WTC11 (cell line): Measurements from ENCODE around the gene TPX2. TPM values are rescaled to one million over a fixed set of nuclear protein-coding genes. Genes with fewer than 3 reads are reported as not detected.

ENCODE experiments used
- ATAC-seq: fragments of 200-7000 bp; cut with Tn5 transposase; 2 replicates; pipeline ENCODE4 v1.10.0; 2021; ENCODE audit warnings: mild to moderate bottlenecking, moderate library complexity
- CTCF ChIA-PET: fragments of 300-600 bp; sonication (Branson Sonifier 250); formaldehyde crosslinking; loops from one replicate; lab custom pipeline; 2021; ENCODE audit warnings: antibody characterized with exemption; lab: Charles Lee
- POLR2A ChIA-PET: fragments of 350-600 bp; sonication (Branson Sonifier 250); formaldehyde crosslinking; loops from one replicate; lab custom pipeline; 2021; ENCODE audit warnings: antibody characterized with exemption; lab: Charles Lee
- DNase-seq: peaks from one replicate; pipeline ENCODE4 v3.0.0; 2021; ENCODE audit warnings: low spot score
- H3K27ac Mint-ChIP-seq: 2 replicates; pipeline ENCODE4 v1.8.0; 2021; ENCODE audit warnings: mixed read lengths
- H3K27me3 Mint-ChIP-seq: 2 replicates; pipeline ENCODE4 v1.8.0; 2021; ENCODE audit warnings: low read depth, mild to moderate bottlenecking, moderate library complexity, mixed read lengths
- H3K36me3 Mint-ChIP-seq: 2 replicates; pipeline ENCODE4 v1.8.0; 2021; ENCODE audit warnings: mixed read lengths
- H3K4me1 Mint-ChIP-seq: 2 replicates; pipeline ENCODE4 v1.8.0; 2022; ENCODE audit warnings: mixed read lengths
- H3K4me3 Mint-ChIP-seq: 2 replicates; pipeline ENCODE4 v1.8.0; 2021; ENCODE audit warnings: mild to moderate bottlenecking, moderate library complexity, mixed read lengths
- H3K9me3 Mint-ChIP-seq: 2 replicates; pipeline ENCODE4 v1.8.0; 2021; ENCODE audit warnings: mixed read lengths
- CTCF ChIP-seq: fragments of 200-600 bp; IDR thresholded peaks from 2 replicates; pipeline ENCODE4 v1.8.0; 2022; ENCODE audit warnings: antibody characterized with exemption
- FOXP4 ChIP-seq: sonication (generic); formaldehyde crosslinking; IDR thresholded peaks from 2 replicates; pipeline ENCODE4 v1.8.0; 2022; ENCODE audit warnings: mild to moderate bottlenecking, missing genetic modification reagents
- JAZF1 ChIP-seq: fragments of 250-450 bp; sonication (Bioruptor Pico); IDR thresholded peaks from 2 replicates; pipeline ENCODE4 v1.9.0; 2021; ENCODE audit warnings: moderate library complexity, mild to moderate bottlenecking, inconsistent platforms
- MLX ChIP-seq: sonication (generic); formaldehyde crosslinking; IDR thresholded peaks from 2 replicates; pipeline ENCODE4 v1.8.1; 2023; ENCODE audit warnings: mild to moderate bottlenecking, missing genetic modification reagents, moderate library complexity
- SMAD3 ChIP-seq: sonication (generic); formaldehyde crosslinking; IDR thresholded peaks from 2 replicates; pipeline ENCODE4 v1.8.0; 2022; ENCODE audit warnings: missing genetic modification reagents, mild to moderate bottlenecking, borderline replicate concordance
- SP1 ChIP-seq: sonication (generic); formaldehyde crosslinking; conservative IDR thresholded peaks from 2 replicates; pipeline ENCODE4 v1.8.1; 2022; ENCODE audit warnings: missing genetic modification reagents
- TP53 ChIP-seq: sonication (generic); formaldehyde crosslinking; IDR thresholded peaks from 2 replicates; pipeline ENCODE4 v1.8.1; 2023; ENCODE audit warnings: mild to moderate bottlenecking, missing genetic modification reagents
- ZNF263 ChIP-seq: sonication (generic); formaldehyde crosslinking; IDR thresholded peaks from 2 replicates; pipeline ENCODE4 v1.8.1; 2022; ENCODE audit warnings: low read depth, mild to moderate bottlenecking, moderate library complexity, missing genetic modification reagents
- ZNF396 ChIP-seq: fragments of 250-450 bp; sonication (Bioruptor Pico); IDR thresholded peaks from 2 replicates; pipeline ENCODE4 v1.8.0; 2021; ENCODE audit warnings: mild to moderate bottlenecking, moderate library complexity, borderline replicate concordance
- ZNF416 ChIP-seq: fragments of 250-450 bp; sonication (Bioruptor Pico); IDR thresholded peaks from 2 replicates; pipeline ENCODE4 v1.9.0; 2021; ENCODE audit warnings: mild to moderate bottlenecking, inconsistent platforms
- ZNF423 ChIP-seq: fragments of 250-450 bp; sonication (Bioruptor Pico); IDR thresholded peaks from 2 replicates; pipeline ENCODE4 v2.1.2; 2022; ENCODE audit warnings: mild to moderate bottlenecking, moderate library complexity
- total RNA-seq: library from RNA; stranded (reverse); gene quantifications from 3 replicates; pipeline ENCODE4 v1.2.3, GENCODE V29; 2021
- TF ChIP-seq, protein P1 (sequence below): fragments of 250-450 bp; sonication (Bioruptor Pico); conservative IDR thresholded peaks from 2 replicates; pipeline ENCODE4 v1.9.0; 2021; ENCODE audit warnings: mild to moderate bottlenecking
- TF ChIP-seq, protein P2 (sequence below): sonication (generic); formaldehyde crosslinking; IDR thresholded peaks from 2 replicates; pipeline ENCODE4 v1.8.0; 2023; ENCODE audit warnings: mild to moderate bottlenecking, missing genetic modification reagents

Gene TPX2
- total RNA-seq, 1 experiment from 2014 or later, result 123 TPM

DNA sequence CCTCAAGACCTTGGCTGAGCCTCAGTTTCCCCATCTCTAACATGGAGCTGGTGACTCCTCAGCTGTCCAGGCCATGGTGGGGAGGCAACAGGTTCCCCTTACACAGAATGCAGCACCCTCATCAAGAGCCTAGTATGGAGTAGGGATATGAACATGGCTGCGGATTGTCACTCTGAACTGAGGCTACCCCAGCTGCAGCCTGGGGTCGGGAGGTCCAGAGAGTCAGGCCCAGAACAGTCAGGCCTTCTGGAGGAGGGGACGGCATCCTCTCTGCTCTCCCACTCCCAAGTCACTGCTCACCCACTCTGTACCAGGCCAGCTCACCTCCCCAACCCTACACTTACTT lies 107.7 kb downstream of the TPX2 start:
- ATAC-seq, result no peak
- CTCF ChIA-PET, result interaction anchor here (0.5 to 3.9 kb wide), 52 partner anchors 9 to 566 kb away, joined by 3 to 38 read pairs (median 4); partner anchors contain the start of gene PDRG1
- POLR2A ChIA-PET, result no interaction called here

More for the DNA sequence above, 107.7 kb downstream of the TPX2 start:
- Mint-ChIP-seq H3K27me3 (peaks cover 35% of the 10 kb centered on the region), H3K27ac (no peak overlapping the region), H3K4me3 (no peak overlapping the region)
- TF ChIP-seq MLX (CRISPR knock-in tag), result no peak
- no peak for TF ChIP-seq ZNF396 (CRISPR knock-in tag)
- no peak for TF ChIP-seq SMAD3
- no peak for TF ChIP-seq ZNF416 (CRISPR knock-in tag)
- TF ChIP-seq JAZF1 (CRISPR knock-in tag), result no peak
- TF ChIP-seq CTCF, result no peak; the same call in 1 of the 2 replicates
- TF ChIP-seq ZNF263 (CRISPR knock-in tag), result no peak
- TF ChIP-seq, protein P1, sequence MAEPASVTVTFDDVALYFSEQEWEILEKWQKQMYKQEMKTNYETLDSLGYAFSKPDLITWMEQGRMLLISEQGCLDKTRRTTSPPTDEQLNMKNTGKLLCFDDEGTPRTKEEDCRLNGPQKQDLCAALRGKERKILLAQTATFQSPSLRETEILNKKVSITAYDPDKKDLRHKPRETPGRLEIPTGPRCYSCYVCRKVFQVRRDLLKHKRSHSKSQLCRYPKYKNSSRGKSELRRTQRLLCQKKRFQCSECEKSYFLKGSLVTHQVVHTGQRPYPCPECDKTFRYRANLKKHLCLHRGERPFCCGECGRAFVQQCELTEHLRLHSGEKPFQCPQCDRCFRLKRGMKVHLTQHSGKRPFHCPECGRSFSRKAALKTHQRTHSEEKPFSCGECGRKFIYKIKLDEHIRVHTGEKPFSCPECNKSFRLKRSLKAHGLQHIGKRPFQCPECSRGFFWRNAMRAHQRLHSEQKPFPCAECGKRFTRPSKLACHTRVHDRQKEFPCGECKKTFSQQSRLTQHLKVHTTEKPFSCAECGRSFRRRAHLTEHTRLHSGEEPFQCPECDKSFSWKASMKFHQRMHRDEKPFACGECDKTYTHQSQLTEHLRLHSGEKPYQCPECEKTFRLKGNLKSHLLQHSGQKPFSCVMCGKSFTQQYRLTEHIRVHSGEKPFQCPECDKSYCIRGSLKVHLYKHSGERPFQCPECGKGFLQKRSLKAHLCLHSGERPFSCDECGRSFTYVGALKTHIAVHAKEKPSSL (CRISPR knock-in tag), result no peak
- TF ChIP-seq, protein P2, sequence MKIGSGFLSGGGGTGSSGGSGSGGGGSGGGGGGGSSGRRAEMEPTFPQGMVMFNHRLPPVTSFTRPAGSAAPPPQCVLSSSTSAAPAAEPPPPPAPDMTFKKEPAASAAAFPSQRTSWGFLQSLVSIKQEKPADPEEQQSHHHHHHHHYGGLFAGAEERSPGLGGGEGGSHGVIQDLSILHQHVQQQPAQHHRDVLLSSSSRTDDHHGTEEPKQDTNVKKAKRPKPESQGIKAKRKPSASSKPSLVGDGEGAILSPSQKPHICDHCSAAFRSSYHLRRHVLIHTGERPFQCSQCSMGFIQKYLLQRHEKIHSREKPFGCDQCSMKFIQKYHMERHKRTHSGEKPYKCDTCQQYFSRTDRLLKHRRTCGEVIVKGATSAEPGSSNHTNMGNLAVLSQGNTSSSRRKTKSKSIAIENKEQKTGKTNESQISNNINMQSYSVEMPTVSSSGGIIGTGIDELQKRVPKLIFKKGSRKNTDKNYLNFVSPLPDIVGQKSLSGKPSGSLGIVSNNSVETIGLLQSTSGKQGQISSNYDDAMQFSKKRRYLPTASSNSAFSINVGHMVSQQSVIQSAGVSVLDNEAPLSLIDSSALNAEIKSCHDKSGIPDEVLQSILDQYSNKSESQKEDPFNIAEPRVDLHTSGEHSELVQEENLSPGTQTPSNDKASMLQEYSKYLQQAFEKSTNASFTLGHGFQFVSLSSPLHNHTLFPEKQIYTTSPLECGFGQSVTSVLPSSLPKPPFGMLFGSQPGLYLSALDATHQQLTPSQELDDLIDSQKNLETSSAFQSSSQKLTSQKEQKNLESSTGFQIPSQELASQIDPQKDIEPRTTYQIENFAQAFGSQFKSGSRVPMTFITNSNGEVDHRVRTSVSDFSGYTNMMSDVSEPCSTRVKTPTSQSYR (CRISPR knock-in tag), result no peak
- no peak for TF ChIP-seq FOXP4 (CRISPR knock-in tag)
- TF ChIP-seq TP53 (CRISPR knock-in tag), result no peak
- no peak for TF ChIP-seq ZNF423 (CRISPR knock-in tag)
- no peak for TF ChIP-seq SP1 (CRISPR knock-in tag)
- TF ChIP-seq, all 79 proteins: peak for 0
- no peak for DNase-seq
- Mint-ChIP-seq H3K4me1 (peaks cover 20% of the 10 kb centered on the region), H3K9me3 (no peaks in the 10 kb centered on the region), H3K36me3 (no peaks in the 10 kb centered on the region)
